ENCODE measurements around the gene PRRG1.
"Not testable (repeated sequence)": the region's sequence is repeated elsewhere in the genome, so short reads cannot be mapped to it uniquely, and the experiment has no call there.

Gene PRRG1

DNA sequence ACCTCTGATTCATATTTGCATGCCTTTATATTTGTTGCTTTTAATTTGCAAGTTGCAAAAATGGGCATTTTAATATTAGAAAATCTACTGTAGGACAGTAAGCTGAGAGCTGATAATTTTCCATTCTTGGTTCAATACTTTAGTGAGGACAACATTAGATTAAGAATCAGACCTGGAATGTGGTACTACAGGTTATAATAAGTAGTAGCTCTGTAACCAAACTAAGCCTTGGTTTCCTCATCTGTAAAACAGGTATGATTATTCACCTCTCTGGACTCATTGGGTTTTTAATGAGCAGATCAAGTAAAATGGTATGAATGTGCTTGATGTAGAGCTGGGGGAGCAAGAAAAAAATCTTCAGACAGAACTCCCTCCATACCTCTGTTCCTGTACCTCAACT lies 31.1 kb downstream of the PRRG1 start:
- no peaks in the 10 kb centered on the region for H3K36me3 ChIP-seq (ENCODE audit: control insufficient read depth, low read depth, low read length)
- no peaks in the 10 kb centered on the region for H3K4me1 ChIP-seq (ENCODE audit: control insufficient read depth, low read depth, low read length)

DNA sequence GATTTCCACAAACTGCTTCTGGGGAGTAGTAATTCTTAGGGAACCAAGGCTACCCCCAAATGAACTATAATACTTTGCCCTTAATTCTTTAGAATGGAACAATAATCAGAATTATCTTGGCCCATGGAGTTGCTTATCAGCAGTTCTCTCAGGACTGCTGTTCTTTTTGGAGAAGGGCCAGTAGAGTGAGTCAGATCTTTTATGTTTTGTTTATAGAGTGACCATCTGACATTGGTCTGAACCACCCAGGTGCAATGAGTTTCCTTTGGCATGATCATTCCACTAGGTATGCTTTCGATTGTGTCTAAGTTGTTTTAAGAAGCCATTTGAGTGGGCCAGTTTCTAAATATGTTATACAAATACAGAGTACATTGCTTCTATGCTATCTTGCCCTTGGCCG lies 31.8 kb downstream of the PRRG1 start:
- no peak overlapping the region for H3K9ac ChIP-seq (ENCODE audit: low read length)
- no peak overlapping the region for H3K4me3 ChIP-seq (ENCODE audit: low read length)
- no peaks in the 10 kb centered on the region for H3K27me3 ChIP-seq (ENCODE audit: control insufficient read depth, insufficient read depth, low read length)
- H3K36me3 ChIP-seq (ENCODE audit: control insufficient read depth, low read depth, low read length), result no peaks in the 10 kb centered on the region
- peaks cover 19% of the 10 kb centered on the region for H3K9me3 ChIP-seq (ENCODE audit: control insufficient read depth, low read depth, low read length)
- H3K4me1 ChIP-seq (ENCODE audit: control insufficient read depth, low read depth, low read length), result no peaks in the 10 kb centered on the region
- H3K27ac ChIP-seq (ENCODE audit: low read length), result no peak overlapping the region

More for the DNA sequence above, 31.1 kb downstream of the PRRG1 start:
- Histone ChIP-seq H3K27me3 (ENCODE audit: control insufficient read depth, insufficient read depth, low read length) (no peaks in the 10 kb centered on the region), H3K27ac (ENCODE audit: low read length) (no peak overlapping the region), H3K9me3 (ENCODE audit: control insufficient read depth, low read depth, low read length) (peaks cover 19% of the 10 kb centered on the region), H3K4me3 (ENCODE audit: low read length) (no peak overlapping the region), H3K9ac (ENCODE audit: low read length) (no peak overlapping the region)

DNA sequence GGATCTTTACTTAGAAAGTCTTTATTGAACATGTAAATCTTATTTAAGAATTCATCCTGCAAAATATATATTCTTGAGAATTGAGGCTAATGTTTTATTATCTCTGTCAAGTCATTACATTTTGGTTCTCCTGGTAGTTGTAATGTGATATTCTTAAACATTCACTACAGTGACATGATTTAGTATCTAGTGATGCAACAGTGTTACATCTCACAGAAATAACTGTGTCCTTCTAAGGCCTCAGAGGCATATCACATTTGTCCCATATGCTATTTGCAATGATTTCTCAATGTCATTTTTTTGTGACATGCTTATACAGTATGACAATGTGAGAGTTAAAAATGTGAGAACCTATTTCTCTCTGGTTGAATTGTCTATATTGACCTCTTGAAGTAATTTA lies 34.1 kb downstream of the PRRG1 start:
- no peak overlapping the region for H3K9ac ChIP-seq (ENCODE audit: low read length)
- peaks cover 26% of the 10 kb centered on the region for H3K9me3 ChIP-seq (ENCODE audit: control insufficient read depth, low read depth, low read length)
- no peak overlapping the region for H3K27ac ChIP-seq (ENCODE audit: low read length)
- no peaks in the 10 kb centered on the region for H3K27me3 ChIP-seq (ENCODE audit: control insufficient read depth, insufficient read depth, low read length)
- no peaks in the 10 kb centered on the region for H3K36me3 ChIP-seq (ENCODE audit: control insufficient read depth, low read depth, low read length)
- no peaks in the 10 kb centered on the region for H3K4me1 ChIP-seq (ENCODE audit: control insufficient read depth, low read depth, low read length)
- no peak overlapping the region for H3K4me3 ChIP-seq (ENCODE audit: low read length)

DNA sequence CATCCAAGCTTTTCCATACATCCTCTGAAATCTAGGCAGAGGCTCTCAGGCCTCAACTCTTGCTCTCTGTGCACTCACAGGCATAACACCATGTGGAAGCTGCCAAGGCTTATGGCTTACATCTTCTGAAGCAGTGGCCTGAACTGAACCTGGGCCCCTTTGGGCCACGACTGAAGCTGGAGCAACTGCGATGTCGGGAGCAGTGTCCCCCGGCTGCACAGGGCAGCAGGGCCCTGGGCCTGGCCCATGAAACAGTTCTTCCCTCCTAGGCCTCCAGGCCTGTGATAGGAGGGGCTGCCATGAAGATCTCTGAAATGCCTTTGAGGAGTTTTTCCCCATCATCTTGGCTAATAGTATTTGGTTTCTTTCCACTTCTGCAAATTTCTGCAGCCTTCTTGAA lies 39.2 kb downstream of the PRRG1 start:
- Histone ChIP-seq H3K27ac (ENCODE audit: low read length) (no peak overlapping the region), H3K9ac (ENCODE audit: low read length) (no peak overlapping the region), H3K4me3 (ENCODE audit: low read length) (no peak overlapping the region), H3K27me3 (ENCODE audit: control insufficient read depth, insufficient read depth, low read length) (no peaks in the 10 kb centered on the region), H3K36me3 (ENCODE audit: control insufficient read depth, low read depth, low read length) (no peaks in the 10 kb centered on the region), H3K4me1 (ENCODE audit: control insufficient read depth, low read depth, low read length) (no peaks in the 10 kb centered on the region), H3K9me3 (ENCODE audit: control insufficient read depth, low read depth, low read length) (peaks cover 39% of the 10 kb centered on the region)

DNA sequence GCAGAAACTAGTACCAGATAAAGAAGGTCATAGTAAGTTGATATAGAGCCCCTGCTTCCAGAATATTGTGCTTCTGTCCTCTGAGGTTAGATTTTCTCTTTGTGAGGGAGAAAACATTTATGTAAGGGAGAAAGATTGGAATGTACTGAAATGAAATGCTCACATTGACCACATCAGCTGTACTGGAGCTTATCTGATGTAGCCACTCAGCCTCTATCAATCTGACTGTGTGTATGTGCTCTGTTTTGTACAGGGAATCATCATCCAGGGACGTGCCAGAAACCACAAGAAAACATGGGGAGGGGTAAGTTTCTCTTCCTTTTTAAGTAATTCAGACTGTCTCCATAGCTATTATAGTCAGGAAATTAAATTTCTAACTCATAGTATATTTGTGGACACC lies 56.8 kb downstream of the PRRG1 start:
- Histone ChIP-seq H3K27ac (ENCODE audit: low read length) (no peak overlapping the region), H3K36me3 (ENCODE audit: control insufficient read depth, low read depth, low read length) (peaks cover 3% of the 10 kb centered on the region), H3K9me3 (ENCODE audit: control insufficient read depth, low read depth, low read length) (peaks cover 8% of the 10 kb centered on the region), H3K9ac (ENCODE audit: low read length) (no peak overlapping the region), H3K4me3 (ENCODE audit: low read length) (no peak overlapping the region), H3K4me1 (ENCODE audit: control insufficient read depth, low read depth, low read length) (peaks cover 4% of the 10 kb centered on the region), H3K27me3 (ENCODE audit: control insufficient read depth, insufficient read depth, low read length) (no peaks in the 10 kb centered on the region)

DNA sequence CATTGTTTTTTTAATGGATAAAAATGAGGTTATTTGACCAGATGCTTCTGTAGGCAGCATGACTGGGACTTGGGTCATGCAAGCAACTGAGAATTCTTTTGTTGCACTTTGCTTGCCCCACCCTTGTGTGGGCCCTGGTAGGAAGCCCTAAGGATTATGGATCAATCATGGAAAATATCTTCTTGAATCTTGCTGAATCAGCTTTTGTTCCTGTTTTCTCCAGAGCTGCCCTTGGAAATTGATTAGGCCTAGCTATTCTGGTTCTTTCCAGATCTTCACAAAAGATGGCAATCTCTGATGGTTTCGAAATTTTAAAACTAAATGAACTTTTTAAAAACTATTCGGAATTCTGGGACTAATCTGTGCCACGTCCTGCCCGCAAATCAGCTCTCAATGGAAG lies 58.6 kb downstream of the PRRG1 start:
- Histone ChIP-seq H3K27ac (ENCODE audit: low read length) (no peak overlapping the region), H3K4me1 (ENCODE audit: control insufficient read depth, low read depth, low read length) (peaks cover 4% of the 10 kb centered on the region), H3K9ac (ENCODE audit: low read length) (no peak overlapping the region), H3K27me3 (ENCODE audit: control insufficient read depth, insufficient read depth, low read length) (no peaks in the 10 kb centered on the region), H3K4me3 (ENCODE audit: low read length) (no peak overlapping the region), H3K36me3 (ENCODE audit: control insufficient read depth, low read depth, low read length) (peaks cover 3% of the 10 kb centered on the region), H3K9me3 (ENCODE audit: control insufficient read depth, low read depth, low read length) (peaks cover 8% of the 10 kb centered on the region)

DNA sequence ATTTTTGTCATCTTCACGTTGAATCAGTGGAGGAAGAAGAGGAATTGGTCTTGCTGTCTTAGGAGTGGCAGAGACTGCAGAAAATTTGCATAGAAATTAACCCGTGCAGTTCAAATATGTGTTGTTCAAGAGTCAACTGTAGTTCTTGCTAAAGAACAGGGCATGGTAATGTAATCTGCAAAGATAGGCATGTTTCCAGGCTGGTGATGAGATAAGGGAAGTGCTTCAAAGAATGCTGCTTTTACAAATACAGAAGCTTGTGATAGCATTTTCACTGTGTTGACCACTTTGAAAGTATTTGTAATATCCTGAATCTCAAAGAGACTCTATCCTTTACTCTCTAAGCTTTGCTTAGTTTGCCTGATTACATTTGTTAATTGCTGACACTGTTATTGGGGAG lies 60.1 kb downstream of the PRRG1 start:
- peaks cover 4% of the 10 kb centered on the region for H3K4me1 ChIP-seq (ENCODE audit: control insufficient read depth, low read depth, low read length)
- no peaks in the 10 kb centered on the region for H3K27me3 ChIP-seq (ENCODE audit: control insufficient read depth, insufficient read depth, low read length)
- H3K4me3 ChIP-seq (ENCODE audit: low read length), result no peak overlapping the region
- H3K27ac ChIP-seq (ENCODE audit: low read length), result no peak overlapping the region
- H3K36me3 ChIP-seq (ENCODE audit: control insufficient read depth, low read depth, low read length), result peaks cover 3% of the 10 kb centered on the region
- H3K9me3 ChIP-seq (ENCODE audit: control insufficient read depth, low read depth, low read length), result peaks cover 14% of the 10 kb centered on the region
- H3K9ac ChIP-seq (ENCODE audit: low read length), result no peak overlapping the region

DNA sequence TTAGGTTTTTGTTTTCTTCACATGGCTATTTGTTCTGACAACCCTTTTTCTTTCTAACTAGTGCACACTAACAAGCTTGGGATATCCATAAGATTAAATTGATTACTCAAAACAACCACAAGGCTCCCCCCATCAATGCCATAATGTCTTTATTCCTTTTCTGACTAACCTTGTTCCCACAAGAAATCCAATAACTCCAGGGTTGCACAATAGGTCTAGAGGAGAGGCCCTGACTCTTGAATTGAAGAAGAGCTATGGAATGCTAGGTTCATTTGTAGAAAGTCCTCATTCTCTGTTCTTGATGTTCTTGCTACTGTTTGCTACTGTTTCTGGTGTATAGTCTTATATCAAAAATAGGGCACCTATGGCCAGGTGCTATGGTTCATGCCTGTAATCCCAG lies 71.0 kb downstream of the PRRG1 start:
- H3K4me1 ChIP-seq (ENCODE audit: control insufficient read depth, low read depth, low read length), result no peaks in the 10 kb centered on the region
- no peak overlapping the region for H3K4me3 ChIP-seq (ENCODE audit: low read length)
- H3K9ac ChIP-seq (ENCODE audit: low read length), result no peak overlapping the region
- H3K27me3 ChIP-seq (ENCODE audit: control insufficient read depth, insufficient read depth, low read length), result no peaks in the 10 kb centered on the region
- H3K9me3 ChIP-seq (ENCODE audit: control insufficient read depth, low read depth, low read length), result no peaks in the 10 kb centered on the region
- H3K36me3 ChIP-seq (ENCODE audit: control insufficient read depth, low read depth, low read length), result no peaks in the 10 kb centered on the region
- no peak overlapping the region for H3K27ac ChIP-seq (ENCODE audit: low read length)

DNA sequence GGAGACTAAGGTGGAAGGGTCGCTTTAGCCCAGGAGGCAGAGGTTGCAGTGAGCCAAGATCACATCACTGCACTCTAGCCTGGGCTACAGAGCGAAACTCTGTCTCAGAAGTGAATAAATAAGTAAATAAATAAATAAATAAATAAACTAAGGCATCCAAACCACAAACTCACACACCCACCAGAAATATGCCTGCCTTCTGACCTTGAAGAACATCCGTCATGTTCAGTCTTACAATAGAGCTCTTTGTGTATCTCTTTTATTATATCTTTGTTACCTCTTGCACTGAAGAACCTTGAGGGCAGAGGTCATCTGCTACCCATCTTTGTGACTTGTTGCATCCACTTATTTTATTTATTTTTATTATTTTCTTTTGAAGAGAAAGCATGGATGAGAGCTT lies 71.6 kb downstream of the PRRG1 start:
- H3K4me1 ChIP-seq (ENCODE audit: control insufficient read depth, low read depth, low read length), result no peaks in the 10 kb centered on the region
- no peak overlapping the region for H3K9ac ChIP-seq (ENCODE audit: low read length)
- no peak overlapping the region for H3K4me3 ChIP-seq (ENCODE audit: low read length)
- H3K9me3 ChIP-seq (ENCODE audit: control insufficient read depth, low read depth, low read length), result peaks cover 4% of the 10 kb centered on the region
- no peak overlapping the region for H3K27ac ChIP-seq (ENCODE audit: low read length)
- H3K27me3 ChIP-seq (ENCODE audit: control insufficient read depth, insufficient read depth, low read length), result no peaks in the 10 kb centered on the region
- H3K36me3 ChIP-seq (ENCODE audit: control insufficient read depth, low read depth, low read length), result no peaks in the 10 kb centered on the region

DNA sequence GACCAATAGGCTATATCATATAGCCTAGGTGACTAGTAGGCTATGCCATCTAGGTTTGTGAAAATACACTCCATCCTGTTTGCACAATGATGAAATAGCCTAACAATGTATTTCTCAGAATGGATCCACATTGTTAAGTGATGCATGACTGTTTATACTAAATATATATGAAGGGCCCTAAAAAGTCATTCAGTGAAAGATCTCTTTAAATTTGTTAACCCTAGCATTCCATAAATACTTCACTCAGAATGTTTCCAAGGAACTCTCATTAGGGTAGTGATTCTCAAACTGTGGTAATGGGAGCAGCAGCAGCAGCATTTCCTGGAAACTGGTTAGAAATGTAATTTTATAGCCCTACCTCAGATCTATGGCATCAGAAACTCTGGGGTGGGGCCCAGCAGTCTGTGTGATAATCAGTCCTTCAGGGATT lies 74.9 kb downstream of the PRRG1 start:
- Histone ChIP-seq H3K9me3 (ENCODE audit: control insufficient read depth, low read depth, low read length) (peaks cover 11% of the 10 kb centered on the region), H3K27ac (ENCODE audit: low read length) (no peak overlapping the region), H3K36me3 (ENCODE audit: control insufficient read depth, low read depth, low read length) (no peaks in the 10 kb centered on the region), H3K4me1 (ENCODE audit: control insufficient read depth, low read depth, low read length) (peaks cover 4% of the 10 kb centered on the region), H3K27me3 (ENCODE audit: control insufficient read depth, insufficient read depth, low read length) (no peaks in the 10 kb centered on the region), H3K9ac (ENCODE audit: low read length) (no peak overlapping the region), H3K4me3 (ENCODE audit: low read length) (no peak overlapping the region)

DNA sequence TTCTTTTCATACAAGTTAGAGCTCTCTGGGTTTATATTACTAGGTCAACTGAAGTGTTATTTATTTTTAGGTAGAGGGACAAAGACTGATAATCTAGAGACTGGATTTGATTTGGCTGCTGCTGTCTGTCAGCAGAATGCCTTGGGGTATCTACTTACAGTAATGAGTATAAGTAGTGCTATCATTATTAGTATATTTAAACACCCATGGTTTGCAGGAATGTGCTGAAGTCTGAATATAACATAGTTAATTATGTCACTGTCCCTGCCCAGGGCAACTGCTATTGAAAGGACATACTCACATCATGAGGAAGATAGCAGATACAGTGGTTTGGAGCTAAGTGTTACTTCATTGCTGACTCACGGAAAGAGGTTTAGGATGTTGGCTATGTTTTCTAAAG lies 76.2 kb downstream of the PRRG1 start:
- no peak overlapping the region for H3K4me3 ChIP-seq (ENCODE audit: low read length)
- H3K9ac ChIP-seq (ENCODE audit: low read length), result no peak overlapping the region
- H3K9me3 ChIP-seq (ENCODE audit: control insufficient read depth, low read depth, low read length), result peaks cover 11% of the 10 kb centered on the region
- no peaks in the 10 kb centered on the region for H3K36me3 ChIP-seq (ENCODE audit: control insufficient read depth, low read depth, low read length)
- H3K4me1 ChIP-seq (ENCODE audit: control insufficient read depth, low read depth, low read length), result peaks cover 4% of the 10 kb centered on the region
- H3K27ac ChIP-seq (ENCODE audit: low read length), result no peak overlapping the region
- no peaks in the 10 kb centered on the region for H3K27me3 ChIP-seq (ENCODE audit: control insufficient read depth, insufficient read depth, low read length)

DNA sequence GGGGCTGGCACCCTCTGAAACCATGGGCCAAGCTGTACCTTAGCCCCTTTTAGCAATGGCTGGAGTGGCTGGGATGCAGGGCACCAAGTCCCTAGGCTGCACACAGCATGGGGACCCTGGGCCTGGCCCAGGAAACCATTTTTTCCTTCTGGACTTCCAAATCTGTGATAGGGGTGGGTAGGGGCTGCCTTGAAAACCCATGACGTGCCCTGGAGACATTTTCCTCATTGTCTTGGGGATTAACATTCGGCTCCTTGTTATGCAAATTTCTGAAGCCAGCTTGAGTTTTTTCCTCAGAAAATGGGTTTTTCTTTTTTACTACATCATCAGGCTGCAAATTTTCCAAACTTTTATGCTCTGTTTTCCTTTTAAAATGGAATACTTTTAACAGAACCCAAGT lies 79.8 kb downstream of the PRRG1 start:
- H3K27me3 ChIP-seq (ENCODE audit: control insufficient read depth, insufficient read depth, low read length); H3K4me1 ChIP-seq (ENCODE audit: control insufficient read depth, low read depth, low read length); H3K27ac ChIP-seq (ENCODE audit: low read length); H3K9ac ChIP-seq (ENCODE audit: low read length); H3K36me3 ChIP-seq (ENCODE audit: control insufficient read depth, low read depth, low read length); H3K4me3 ChIP-seq (ENCODE audit: low read length): not testable (repeated sequence)
- peaks cover 24% of the 10 kb centered on the region for H3K9me3 ChIP-seq (ENCODE audit: control insufficient read depth, low read depth, low read length)

Data from iPS-18a (cell line).